ENCODE results near the gene PRCC. TPM values are rescaled to one million over a fixed set of nuclear protein-coding genes. Genes with fewer than 3 reads are reported as not detected.

Gene PRCC
- total and polyA plus RNA-seq, 2 of the 4 experiments (the other 2 are of a cell fraction): 10.6 to 59.6 TPM

DNA sequence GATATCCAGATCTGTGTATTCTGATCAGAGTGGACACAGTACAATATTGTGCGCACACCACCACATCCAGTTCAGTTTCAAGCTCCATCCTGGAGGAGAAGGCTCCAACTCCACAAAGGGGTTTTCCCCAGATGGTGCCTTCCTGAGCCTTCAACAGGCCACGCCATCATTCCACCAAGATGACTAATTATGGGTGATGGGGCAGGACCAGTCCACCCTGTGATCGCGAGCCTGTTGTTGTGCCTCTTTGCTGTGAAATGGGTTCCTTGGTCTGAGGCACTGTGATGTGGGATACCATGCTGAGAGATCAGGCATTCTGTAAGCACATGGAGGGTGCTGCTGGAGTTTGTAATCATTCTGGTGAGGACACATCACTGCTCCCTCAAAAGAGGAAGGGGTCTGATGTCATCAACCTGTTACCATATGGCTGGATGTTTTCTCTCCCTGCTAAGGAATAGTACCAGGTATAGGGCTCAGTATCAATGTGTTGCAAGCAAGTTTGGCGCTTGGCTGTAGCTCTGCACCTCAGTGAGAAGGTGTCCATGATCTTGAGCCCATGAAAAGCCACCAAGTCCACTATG lies 56.0 kb downstream of the PRCC start:
- TF ChIP-seq FOS (IDR thresholded peaks at IDR 0.05; ENCODE audit: low read depth, low read length): no peak
- TF ChIP-seq BHLHE40 (IDR thresholded peaks at IDR 0.05; ENCODE audit: low read depth, low read length): no peak
- TF ChIP-seq, protein P1, sequence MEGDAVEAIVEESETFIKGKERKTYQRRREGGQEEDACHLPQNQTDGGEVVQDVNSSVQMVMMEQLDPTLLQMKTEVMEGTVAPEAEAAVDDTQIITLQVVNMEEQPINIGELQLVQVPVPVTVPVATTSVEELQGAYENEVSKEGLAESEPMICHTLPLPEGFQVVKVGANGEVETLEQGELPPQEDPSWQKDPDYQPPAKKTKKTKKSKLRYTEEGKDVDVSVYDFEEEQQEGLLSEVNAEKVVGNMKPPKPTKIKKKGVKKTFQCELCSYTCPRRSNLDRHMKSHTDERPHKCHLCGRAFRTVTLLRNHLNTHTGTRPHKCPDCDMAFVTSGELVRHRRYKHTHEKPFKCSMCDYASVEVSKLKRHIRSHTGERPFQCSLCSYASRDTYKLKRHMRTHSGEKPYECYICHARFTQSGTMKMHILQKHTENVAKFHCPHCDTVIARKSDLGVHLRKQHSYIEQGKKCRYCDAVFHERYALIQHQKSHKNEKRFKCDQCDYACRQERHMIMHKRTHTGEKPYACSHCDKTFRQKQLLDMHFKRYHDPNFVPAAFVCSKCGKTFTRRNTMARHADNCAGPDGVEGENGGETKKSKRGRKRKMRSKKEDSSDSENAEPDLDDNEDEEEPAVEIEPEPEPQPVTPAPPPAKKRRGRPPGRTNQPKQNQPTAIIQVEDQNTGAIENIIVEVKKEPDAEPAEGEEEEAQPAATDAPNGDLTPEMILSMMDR (conservative IDR thresholded peaks at IDR 0.05; ENCODE audit: low read depth, low read length): no peak
- TF ChIP-seq MAZ (IDR thresholded peaks at IDR 0.05; ENCODE audit: borderline replicate concordance, low read depth, low read length): no peak
- no peak for TF ChIP-seq SMC3 (IDR thresholded peaks at IDR 0.05; ENCODE audit: low read depth, low read length)
- TF ChIP-seq RAD21 (IDR thresholded peaks at IDR 0.05; ENCODE audit: low read length): no peak
- TF ChIP-seq, protein P2, sequence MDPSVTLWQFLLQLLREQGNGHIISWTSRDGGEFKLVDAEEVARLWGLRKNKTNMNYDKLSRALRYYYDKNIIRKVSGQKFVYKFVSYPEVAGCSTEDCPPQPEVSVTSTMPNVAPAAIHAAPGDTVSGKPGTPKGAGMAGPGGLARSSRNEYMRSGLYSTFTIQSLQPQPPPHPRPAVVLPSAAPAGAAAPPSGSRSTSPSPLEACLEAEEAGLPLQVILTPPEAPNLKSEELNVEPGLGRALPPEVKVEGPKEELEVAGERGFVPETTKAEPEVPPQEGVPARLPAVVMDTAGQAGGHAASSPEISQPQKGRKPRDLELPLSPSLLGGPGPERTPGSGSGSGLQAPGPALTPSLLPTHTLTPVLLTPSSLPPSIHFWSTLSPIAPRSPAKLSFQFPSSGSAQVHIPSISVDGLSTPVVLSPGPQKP (IDR thresholded peaks at IDR 0.05; ENCODE audit: borderline replicate concordance, low read depth, low read length): no peak
- no peak for TF ChIP-seq CEBPB (IDR thresholded peaks at IDR 0.05; ENCODE audit: low read depth, low read length)
- no peak for TF ChIP-seq NFE2L2 (IDR thresholded peaks at IDR 0.05; ENCODE audit: low read depth, low read length)
- dilution Hi-C loops (cut with HindIII; ENCODE audit: low sequenced_read_pairs, unreplicated experiment) (no loop called here), intact Hi-C loops (cut with micrococcal nuclease) (no loop called here), in situ Hi-C loops (cut with MboI; ENCODE audit: low sequenced_read_pairs) (no loop called here)
- H3K9me3 ChIP-seq (ENCODE audit: control insufficient read depth, insufficient read depth, low read length): 0 out of 2 replicates have a peak, but pooled peaks cover 2% of the 10 kb centered on the region
- H3K9me1 ChIP-seq (ENCODE audit: insufficient read depth, low read length): no peaks in the 10 kb centered on the region
- H2BK120ac ChIP-seq (ENCODE audit: low read depth, low read length): no peak overlapping the region
- H2AK5ac ChIP-seq (ENCODE audit: low read depth, low read length): no peak overlapping the region
- H3K4ac ChIP-seq (ENCODE audit: low read depth, low read length): no peak overlapping the region
- POLR2A ChIA-PET (ENCODE audit: unreplicated experiment): no interaction called here
- H3K23ac ChIP-seq (ENCODE audit: low read depth, low read length): no peak overlapping the region
- no peak overlapping the region for H3K9ac ChIP-seq (ENCODE audit: low read depth, low read length)
- H3K36me3 ChIP-seq (ENCODE audit: control insufficient read depth, insufficient read depth, low read length): no peaks in the 10 kb centered on the region
- no peak overlapping the region for H3K18ac ChIP-seq (ENCODE audit: low read depth, low read length)
- H4K20me1 ChIP-seq (ENCODE audit: insufficient read depth, low read length): no peaks in the 10 kb centered on the region
- H2AK9ac ChIP-seq (replicated peaks; ENCODE audit: low read depth, low read length, poor library complexity): no peak overlapping the region
- no peak overlapping the region for H3K4me3 ChIP-seq (ENCODE audit: insufficient read depth, low read depth, low read length)
- H3K27me3 ChIP-seq (ENCODE audit: control insufficient read depth, insufficient read depth, low read length): peaks cover 39% of the 10 kb centered on the region
- H4K5ac ChIP-seq (ENCODE audit: low read depth, low read length): no peak overlapping the region
- H3K14ac ChIP-seq (replicated peaks; ENCODE audit: low read depth, low read length): no peak overlapping the region
- DNase-seq (peak; percentile 20), ATAC-seq (ENCODE audit: low read depth) (no peak)
- BruUV-seq (replicated peaks): no TSS peak
- 93% methylated on average over 3 of the region's 5 CpGs; no CpG with 5 or more reads in 1 of the 2 experiments for WGBS, 2 experiments (ENCODE audit: extremely low coverage in 2 of 2, insufficient read length in 1 of 2)
- no peaks in the 10 kb centered on the region for H3K79me1 ChIP-seq (ENCODE audit: low read depth in 1 of 2, low read length in 2 of 2)
- H3K4me1 ChIP-seq (ENCODE audit: control insufficient read depth, insufficient read depth, low read length): no peaks in the 10 kb centered on the region
- no peak overlapping the region for H2BK5ac ChIP-seq (ENCODE audit: low read depth, low read length, poor library complexity, severe bottlenecking)
- no peak overlapping the region for H3K27ac ChIP-seq (ENCODE audit: insufficient read depth, low read length)
- H2BK20ac ChIP-seq (ENCODE audit: low read depth, low read length): no peak overlapping the region
- CTCF ChIA-PET: interaction anchor here (0.6 to 1.4 kb wide), 3 partner anchors 9 to 16 kb away, joined by 3 read pairs; no protein-coding TSS in a partner anchor
- H2BK15ac ChIP-seq (ENCODE audit: low read depth, low read length): no peak overlapping the region
- H4K91ac ChIP-seq (ENCODE audit: insufficient read depth, low read depth, low read length): no peak overlapping the region
- H3K4me2 ChIP-seq (ENCODE audit: low read depth, low read length): no peak overlapping the region
- no peak overlapping the region for H3K56ac ChIP-seq (ENCODE audit: extremely low read depth, insufficient read depth, low read length)
- no peak overlapping the region for H4K8ac ChIP-seq (ENCODE audit: low read depth in 2 of 2, low read length in 2 of 2)
- no peak overlapping the region for H2AFZ ChIP-seq (replicated peaks; ENCODE audit: low read length, poor library complexity)

All from IMR-90 (cell line).